Heart left ventricle (tissue), 11 donors: ENCODE results near the gene KLHL1. TPM values are rescaled to one million over a fixed set of nuclear protein-coding genes. Genes with fewer than 3 reads are reported as not detected.

ENCODE experiments used
- polyA plus RNA-seq, 2 donors: library from polyadenylated mRNA; stranded (reverse); fragments of 200-250 nt; gene quantifications; one replicate each; pipeline ENCODE4 v1.2.3, GENCODE V29; 2013
- total RNA-seq, 9 donors: library from RNA; depleted of rRNA in 2 of 9; stranded (reverse); fragments of >200 nt in 2 of 9; fragmentation: NEBNext Ultra II Directional in 3 of 9; extraction: Animal tissue kit (Norgen Biotek cat#: 25700) in 3 of 9; gene quantifications; one replicate each; pipeline versions ENCODE4 v1.1.0 to v1.2.4, GENCODE V29; 2016 to 2023
- donor health status: ischemic (EF 13 %, LVEDD 7.1; RV severe dilation, severe dysfunction).
- donor health status: healthy with polysubstance abuse.
- donor health status: DM: no; HTN: yes; CAD: no.
- donor health status: DM: no; HTN: no; CAD: no.
- donor health status: ischemic (EF 25% LVEDD 5.7; RV mildly dilated, moderate dysfunction).
- donor health status: healthy.
- donor health status: DM: yes; HTN: yes; CAD: no.
- donor health status: PGD.
- donor health status: nonischemic (EF 23%, LVEDD 6.1; RV moderate dilation, normal function).

KLHL1 gene
- total and polyA plus RNA-seq, 11 donors = not detected

Other genes with a start within 250 kb of the KLHL1 start
- gene ATXN8OS, start 626 bp downstream of the KLHL1 start, total RNA-seq = not detected
- gene ATXN8OS, start 626 bp downstream of the KLHL1 start, polyA plus RNA-seq = not detected